RCC 7860 (cell line): ENCODE results near the gene PRAF2.

Source experiments
- DNase-seq: peaks from one replicate; pipeline ENCODE4 v3.0.0-alpha.2; 2015; ENCODE audit warnings: low spot score
- FAIRE-seq: peaks from 2 replicates; lab custom pipeline; 2012; peaks lifted over from hg19 to GRCh38; lab: Jason Lieb, UNC

PRAF2 gene

DNA sequence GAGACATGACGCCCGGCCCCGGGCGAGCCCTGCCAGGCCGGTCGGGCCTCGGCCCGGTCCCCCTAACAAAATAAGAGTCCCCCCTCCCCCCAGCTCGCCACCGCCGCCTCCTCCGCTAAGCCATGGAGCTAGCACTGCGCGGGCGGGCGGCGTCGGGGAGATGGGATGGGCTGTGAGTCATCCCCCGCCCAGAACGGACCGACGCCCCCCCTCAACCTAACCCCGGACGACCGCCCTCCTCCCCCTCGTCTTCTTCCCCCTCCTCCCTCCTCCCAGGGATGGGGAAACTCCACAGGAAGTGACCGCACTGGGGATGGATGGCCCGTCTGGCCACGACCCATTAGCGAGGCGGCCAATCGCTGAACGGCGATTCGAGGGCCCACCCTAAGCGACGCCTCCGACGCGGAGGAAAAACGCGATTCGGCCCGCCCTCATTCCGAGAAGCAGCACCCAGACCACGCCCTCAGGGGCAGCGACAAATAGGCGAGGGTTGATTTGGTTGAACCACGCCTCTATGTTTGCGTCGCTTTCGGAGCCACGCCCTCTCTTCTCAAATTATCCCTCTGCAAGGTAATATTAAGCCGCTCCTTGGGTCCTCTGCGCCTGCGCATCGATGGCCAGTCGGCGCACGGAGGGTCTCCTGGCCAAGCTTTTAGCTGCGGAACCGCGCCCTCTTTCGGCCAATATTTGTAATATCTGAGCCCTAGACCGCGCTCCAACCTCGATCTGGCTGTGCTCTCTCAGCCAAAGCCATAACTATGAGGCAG lies 30.4 kb downstream of the PRAF2 start, which contains the start of gene TFE3:
TFE3 (minus strand) TSS at position 138 of the 767 bp plus-strand sequence; CDS start at position 7, 131 bp downstream.
- DNase-seq (peak; percentile 97), FAIRE-seq (peak; percentile 99)

DNA sequence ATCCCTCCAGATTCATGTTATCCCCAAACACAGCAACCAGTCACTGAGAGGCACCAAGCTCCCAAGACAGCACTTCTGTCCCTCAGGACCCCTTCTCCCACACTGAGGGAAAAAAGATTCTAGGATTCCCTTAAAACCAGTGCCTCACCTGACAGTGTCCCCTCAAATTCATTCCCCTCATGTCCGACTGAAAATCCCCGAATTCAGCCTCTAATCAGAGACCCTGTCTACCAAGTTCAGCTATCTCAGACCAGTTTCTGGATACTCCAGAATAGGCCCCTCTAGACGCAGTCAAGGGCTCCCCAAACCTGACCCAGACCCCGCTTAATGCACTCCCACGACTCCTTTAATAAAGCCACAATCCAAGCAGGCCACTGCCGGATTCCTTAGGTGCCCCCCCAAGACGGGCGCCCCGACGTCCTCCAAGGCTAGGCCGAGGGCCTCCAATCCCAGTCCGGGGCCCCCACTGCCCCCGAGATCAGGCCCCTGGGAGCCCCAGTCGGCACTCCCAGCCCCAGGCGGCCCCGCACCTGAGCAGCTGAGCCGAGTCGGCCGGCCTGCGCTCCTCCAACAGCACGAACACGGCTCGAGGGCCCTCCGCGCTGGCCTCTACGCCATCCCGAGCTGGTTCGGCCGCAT lies 31.1 kb downstream of the PRAF2 start:
- no peak for DNase-seq
- FAIRE-seq: no peak

DNA sequence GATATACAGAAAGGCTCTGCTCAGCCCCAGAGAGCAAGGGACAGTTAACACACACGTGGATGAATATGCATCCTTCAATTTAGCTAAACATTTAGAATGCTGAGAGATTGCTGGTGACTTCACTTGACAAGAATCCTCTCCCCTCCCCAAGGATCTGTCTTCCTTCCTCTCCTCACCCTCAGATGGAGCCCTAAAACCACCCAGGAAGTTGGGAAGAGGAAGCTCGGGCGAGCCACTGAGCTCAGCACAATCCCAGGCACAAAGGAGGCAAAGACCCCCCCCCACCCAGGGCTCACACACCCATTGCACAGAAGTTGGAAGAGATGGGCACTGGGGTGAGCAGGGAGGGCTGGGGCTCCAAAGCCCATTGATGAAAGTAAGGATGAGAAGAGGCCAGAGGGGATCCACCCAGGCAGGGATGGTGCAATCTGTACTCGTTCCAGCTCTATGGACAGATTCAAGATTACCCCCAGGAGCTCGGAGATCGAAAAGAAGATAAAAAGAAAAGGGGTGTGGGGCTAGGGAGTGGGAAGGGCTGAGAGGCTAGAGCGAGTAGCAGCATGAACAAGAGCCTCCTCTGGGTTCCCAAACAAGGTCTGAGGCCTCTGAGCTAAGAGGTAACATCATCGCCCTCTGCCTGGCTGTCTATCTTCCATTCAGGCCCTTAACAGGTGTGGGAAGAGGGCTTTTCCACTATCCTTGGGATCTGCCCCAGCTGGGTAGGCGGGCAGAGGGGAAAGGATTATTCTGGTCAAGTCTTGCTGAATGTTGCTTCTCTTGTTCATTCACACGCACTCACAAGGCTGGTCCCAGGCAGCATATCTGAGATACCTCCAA lies 31.8 kb downstream of the PRAF2 start:
- FAIRE-seq (peak; percentile 85), DNase-seq (peak; percentile 65)

DNA sequence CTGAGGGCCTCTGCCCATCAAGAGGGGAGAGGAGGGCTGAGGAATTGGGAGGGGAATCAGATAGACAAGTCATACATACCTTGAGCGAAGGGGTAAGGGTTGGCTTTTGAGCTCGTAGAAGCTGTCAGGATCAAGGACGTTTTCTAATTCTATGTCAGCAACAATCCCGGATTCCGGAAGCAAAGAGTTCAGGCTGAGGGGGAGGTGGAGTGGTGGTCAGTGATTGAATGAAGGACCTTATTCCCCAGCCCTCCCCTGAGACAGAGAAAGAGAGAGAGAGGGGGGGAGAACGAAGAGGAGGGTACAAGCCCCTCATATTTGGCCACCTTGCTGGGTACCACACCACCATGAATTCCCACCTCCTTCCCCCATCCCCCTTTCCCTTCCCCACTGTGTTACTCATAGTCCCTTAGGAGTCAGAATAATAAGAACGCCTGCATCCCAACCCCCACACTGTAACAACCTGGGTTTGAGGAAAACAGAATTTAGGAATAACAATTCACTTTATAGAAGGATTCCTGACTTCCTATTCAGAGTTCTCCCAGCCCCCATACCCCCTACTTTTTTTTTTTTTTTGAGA lies 33.3 kb downstream of the PRAF2 start:
- FAIRE-seq: no peak
- peak; percentile 7 for DNase-seq

DNA sequence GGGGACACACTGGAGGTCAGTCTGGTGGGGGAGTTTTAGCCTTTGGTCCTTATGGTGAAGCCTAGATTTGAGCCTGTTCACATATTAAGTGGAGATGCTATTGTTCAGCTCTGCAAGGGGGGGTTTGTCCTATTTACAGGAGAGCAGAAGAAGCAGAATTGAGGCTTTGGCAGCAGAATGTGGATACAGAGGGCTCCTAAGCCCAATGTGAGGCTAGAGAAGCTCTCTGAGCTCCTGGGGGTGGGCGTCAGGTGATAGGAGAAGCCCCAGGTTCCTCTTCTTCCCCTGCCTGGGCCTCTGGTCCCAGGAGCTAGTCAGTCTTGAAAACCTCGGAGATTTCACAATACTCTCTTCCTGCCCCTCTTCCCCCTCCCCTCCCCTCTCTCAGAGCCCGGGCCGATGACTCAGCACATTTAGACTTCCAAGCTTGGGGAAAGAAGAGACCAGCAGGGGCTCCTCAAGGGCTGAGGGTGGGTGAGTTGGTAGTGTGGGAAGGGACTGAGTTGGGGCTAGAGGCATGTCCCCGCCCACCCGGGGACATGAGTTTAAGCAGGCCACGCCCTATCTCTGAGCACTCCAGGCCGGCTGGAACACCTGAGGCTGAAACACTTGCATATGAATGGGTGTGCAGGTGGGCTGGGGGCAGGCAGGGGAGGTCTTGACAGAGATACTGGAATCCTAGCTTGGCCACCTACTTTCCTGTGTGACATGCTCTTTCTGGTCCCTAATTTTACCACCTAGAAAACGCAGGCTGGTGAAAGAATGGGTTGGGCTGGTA lies 34.0 kb downstream of the PRAF2 start:
- DNase-seq: peak; percentile 84
- peak; percentile 92 for FAIRE-seq

DNA sequence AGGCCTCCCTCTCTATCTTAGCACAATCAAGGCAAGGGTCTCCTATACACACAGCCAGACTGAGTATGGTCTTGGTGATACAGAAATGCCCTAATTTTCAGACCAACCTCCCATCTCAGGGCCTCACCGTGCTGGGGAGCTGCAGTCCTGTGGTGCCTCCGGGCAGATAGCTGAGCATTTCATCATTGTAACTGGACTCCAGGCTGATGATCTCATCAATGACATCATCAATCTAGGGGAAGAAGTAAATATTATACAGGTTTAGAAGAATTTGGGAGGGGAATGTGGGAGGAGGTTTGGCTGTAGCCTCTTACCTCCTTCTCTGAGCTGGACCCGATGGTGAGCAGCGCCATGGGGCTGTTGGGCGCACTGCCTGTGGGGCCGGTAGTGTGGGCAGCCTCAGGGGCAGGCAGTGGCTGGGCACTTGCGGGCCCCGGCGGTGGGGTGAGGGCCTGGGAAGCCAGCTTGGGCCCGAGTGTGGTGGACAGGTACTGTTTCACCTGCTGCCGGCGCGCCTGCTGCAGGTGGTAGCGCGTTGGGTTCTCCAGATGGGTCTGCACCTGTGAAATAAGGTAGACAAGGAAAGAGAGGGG lies 35.8 kb downstream of the PRAF2 start:
- FAIRE-seq (no peak), DNase-seq (no peak)

DNA sequence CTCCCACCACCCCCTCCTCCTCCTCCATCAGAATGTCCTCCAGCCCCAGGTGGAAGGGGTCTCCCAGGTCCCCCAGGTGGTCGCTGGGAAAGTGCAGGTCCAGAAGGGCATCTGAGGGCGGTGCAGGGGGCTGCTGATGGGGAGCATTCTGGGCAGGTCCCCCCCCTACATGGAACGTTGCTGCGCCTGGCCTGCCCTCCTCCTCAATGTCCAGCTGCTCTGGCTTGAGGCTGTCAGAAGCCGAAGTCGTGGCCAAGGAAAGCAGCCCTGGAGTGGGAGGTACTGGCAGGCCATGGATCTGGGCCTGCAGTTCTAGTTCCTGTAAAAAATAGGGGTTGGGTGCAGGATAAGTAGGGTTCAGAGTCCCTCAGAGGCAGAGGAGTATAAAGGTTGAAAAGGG lies 43.5 kb downstream of the PRAF2 start:
- FAIRE-seq: no peak
- DNase-seq: no peak

DNA sequence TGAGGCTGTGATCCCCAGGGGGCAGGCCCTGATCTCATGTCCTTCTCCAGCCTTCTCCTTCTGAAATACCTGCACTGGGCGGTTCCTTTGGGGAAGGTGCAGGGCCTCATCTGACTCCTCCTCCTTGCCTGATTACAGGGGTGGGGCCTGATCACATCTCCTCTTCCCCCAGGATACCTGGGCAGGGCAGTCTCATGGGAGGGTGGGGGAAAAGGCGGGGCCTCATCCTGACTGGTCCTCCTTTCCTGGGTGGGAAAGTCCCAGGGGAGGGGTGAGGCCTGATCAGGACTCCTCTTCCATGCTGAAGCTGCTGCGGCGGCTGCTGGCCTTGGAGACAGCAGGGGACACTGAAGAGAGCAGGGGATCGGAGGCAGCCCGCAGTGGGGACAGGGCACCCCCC lies 43.9 kb downstream of the PRAF2 start:
- DNase-seq (no peak), FAIRE-seq (no peak)
